H1 (cell line): ENCODE results near the gene PGM1. TPM values are rescaled to one million over a fixed set of nuclear protein-coding genes. Genes with fewer than 3 reads are reported as not detected.

ENCODE experiments used
- BCL11A ChIP-seq, 2 experiments: IDR thresholded peaks; one replicate each; pipeline ENCODE4 v1.6.1; 2011; ENCODE audit warnings: low read depth in 2 of 2, low read length in 2 of 2, mild to moderate bottlenecking in 2 of 2
- CHD7 ChIP-seq: fragments of 300-600 bp; sonication (generic); IDR thresholded peaks from 2 replicates; pipeline ENCODE4 v1.7.1; 2012; ENCODE audit warnings: low read length, moderate library complexity, mild to moderate bottlenecking, inconsistent platforms; ENCODE audit not compliant: insufficient replicate concordance
- JUND ChIP-seq: IDR thresholded peaks from 2 replicates; pipeline ENCODE4 v1.6.1; 2011; ENCODE audit warnings: mild to moderate bottlenecking, improper control_type of control experiment, low read length
- NRF1 ChIP-seq: IDR thresholded peaks from 2 replicates; pipeline ENCODE4 v1.6.1; 2011; ENCODE audit warnings: mild to moderate bottlenecking, low read depth, low read length, improper control_type of control experiment
- PHF8 ChIP-seq: fragments of 200-600 bp; sonication (generic); conservative IDR thresholded peaks from 2 replicates; pipeline ENCODE4 v1.7.1; 2012; ENCODE audit warnings: low read depth, mild to moderate bottlenecking, inconsistent platforms, low read length, moderate library complexity
- polyA plus RNA-seq, 7 experiments: library from polyadenylated mRNA; depleted of rRNA in 3 of 7; stranded (reverse) in 5 of 7; unstranded in 2 of 7; fragments of >200 nt in 5 of 7; fragments of 200-250 nt in 2 of 7; gene quantifications; 1 replicate in 5 of 7; 2 replicates in 1 of 7; 4 replicates in 1 of 7; pipeline versions ENCODE4 v1.2.1 to v1.2.3, GENCODE V29; 2011 to 2013; ENCODE audit warnings: missing spikeins in 2 of 7, mixed read lengths in 2 of 7
- total RNA-seq: library from RNA; stranded (reverse); fragmentation: NEBNext Ultra II Directional; extraction: Animal tissue kit (Norgen Biotek cat#: 25700); gene quantifications from 2 replicates; pipeline ENCODE4 v1.2.1, GENCODE V29; 2021

Gene PGM1
- total and polyA plus RNA-seq, 2 of the 8 experiments (the other 6 are each of a cell fraction or from before 2014, with no cell fraction given), result 33.0 to 65.4 TPM

- TF ChIP-seq NRF1 (no peak), PHF8 (no peak), JUND (no peak), BCL11A (IDR thresholded peaks at IDR 0.05; ENCODE audit: low read depth in 2 of 2, low read length in 2 of 2) (no peak), CHD7 (no peak)
Observed at GRCh38 chr1:63626222-63626621, 33.0 kb downstream of the PGM1 start (continued).
